Omental fat pad (tissue), 4 donors: ENCODE measurements around the gene LRRFIP1. TPM values are rescaled to one million over a fixed set of nuclear protein-coding genes. Genes with fewer than 3 reads are reported as not detected.

Experiments used
- ATAC-seq: fragments of 150-250 bp; one replicate; pipeline ENCODE4 v1.9.1; 2016; ENCODE audit warnings: mild to moderate bottlenecking, moderate library complexity; ENCODE audit not compliant: low FRiP score
- DNase-seq: peaks from one replicate; pipeline ENCODE4 v3.0.0-alpha.2; 2019; ENCODE audit warnings: low spot score
- total RNA-seq, 4 donors: library from RNA; depleted of rRNA; stranded (reverse); fragments of >200 nt; gene quantifications; one replicate each; pipeline ENCODE4 v1.1.0, GENCODE V29; 2016
- TF ChIP-seq, protein P1 (sequence below), 3 donors: fragments of 450-650 bp; IDR thresholded peaks; one replicate each; pipeline ENCODE4 v1.5.1; 2016 to 2017; ENCODE audit warnings: antibody characterized with exemption in 3 of 3, mild to moderate bottlenecking in 3 of 3, moderate library complexity in 2 of 3

LRRFIP1 gene
- total RNA-seq, 4 donors from 2014 or later, result 90.0 to 257 (median 113) TPM

GRCh38 chr2:237625216-237625705, 2.1 kb upstream of the LRRFIP1 start:
- TF ChIP-seq, protein P1, sequence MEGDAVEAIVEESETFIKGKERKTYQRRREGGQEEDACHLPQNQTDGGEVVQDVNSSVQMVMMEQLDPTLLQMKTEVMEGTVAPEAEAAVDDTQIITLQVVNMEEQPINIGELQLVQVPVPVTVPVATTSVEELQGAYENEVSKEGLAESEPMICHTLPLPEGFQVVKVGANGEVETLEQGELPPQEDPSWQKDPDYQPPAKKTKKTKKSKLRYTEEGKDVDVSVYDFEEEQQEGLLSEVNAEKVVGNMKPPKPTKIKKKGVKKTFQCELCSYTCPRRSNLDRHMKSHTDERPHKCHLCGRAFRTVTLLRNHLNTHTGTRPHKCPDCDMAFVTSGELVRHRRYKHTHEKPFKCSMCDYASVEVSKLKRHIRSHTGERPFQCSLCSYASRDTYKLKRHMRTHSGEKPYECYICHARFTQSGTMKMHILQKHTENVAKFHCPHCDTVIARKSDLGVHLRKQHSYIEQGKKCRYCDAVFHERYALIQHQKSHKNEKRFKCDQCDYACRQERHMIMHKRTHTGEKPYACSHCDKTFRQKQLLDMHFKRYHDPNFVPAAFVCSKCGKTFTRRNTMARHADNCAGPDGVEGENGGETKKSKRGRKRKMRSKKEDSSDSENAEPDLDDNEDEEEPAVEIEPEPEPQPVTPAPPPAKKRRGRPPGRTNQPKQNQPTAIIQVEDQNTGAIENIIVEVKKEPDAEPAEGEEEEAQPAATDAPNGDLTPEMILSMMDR (IDR thresholded peaks at IDR 0.05), result no peak
- DNase-seq, result no peak

GRCh38 chr2:237625777-237626176, 1.6 kb upstream of the LRRFIP1 start:
- no peak for ATAC-seq
- DNase-seq, result no peak
- TF ChIP-seq, protein P1 (IDR thresholded peaks at IDR 0.05), result no peak

More at GRCh38 chr2:237625216-237625705, 2.1 kb upstream of the LRRFIP1 start:
- ATAC-seq, result no peak

DNA sequence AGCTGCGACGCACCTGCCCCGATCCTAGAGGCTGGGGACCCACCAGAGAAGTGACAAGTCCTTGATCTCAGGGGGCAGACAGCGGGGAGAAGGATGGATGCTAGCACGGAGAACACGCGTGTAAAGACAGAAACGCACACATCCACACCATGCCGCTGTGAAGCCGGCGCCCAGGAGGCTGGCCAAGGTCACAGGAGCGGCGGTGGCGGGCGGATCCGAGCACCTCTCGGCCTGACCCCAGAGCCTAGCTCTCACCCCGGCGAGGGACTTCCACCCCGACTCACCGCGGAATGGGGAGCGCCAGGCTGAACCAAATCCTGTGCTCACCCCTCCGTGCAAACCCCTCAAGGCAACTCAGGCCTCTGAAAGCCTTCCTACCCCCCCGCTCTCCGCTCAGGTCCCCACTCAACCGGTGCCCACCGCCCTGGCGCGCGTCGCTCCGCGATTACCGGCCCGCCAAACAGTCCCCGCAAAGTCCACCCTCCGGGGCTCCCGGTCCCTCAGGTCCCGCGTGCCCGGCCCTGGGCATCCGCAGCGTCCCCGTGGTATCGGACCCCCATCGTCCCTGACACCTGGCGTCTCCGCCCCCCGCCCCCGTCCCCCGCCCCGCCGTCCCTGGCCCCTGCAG, 460 bp upstream of the LRRFIP1 start:
- no peak for DNase-seq
- TF ChIP-seq, protein P1 (IDR thresholded peaks at IDR 0.05), result no peak
- no peak for ATAC-seq

GRCh38 chr2:237628247-237629187, 1.1 kb downstream of the LRRFIP1 start:
- DNase-seq, result no peak
- no peak for ATAC-seq

GRCh38 chr2:237629188-237629534, 1.8 kb downstream of the LRRFIP1 start:
- no peak for DNase-seq
- TF ChIP-seq, protein P1 (IDR thresholded peaks at IDR 0.05), result no peak
- ATAC-seq, result no peak

More at GRCh38 chr2:237628247-237629187, 1.1 kb downstream of the LRRFIP1 start:
- TF ChIP-seq, protein P1 (IDR thresholded peaks at IDR 0.05), result no peak

GRCh38 chr2:237629739-237630138, 2.4 kb downstream of the LRRFIP1 start:
- ATAC-seq (no peak), DNase-seq (no peak)
- TF ChIP-seq, protein P1 (IDR thresholded peaks at IDR 0.05), result no peak
